HepG2 (cell line): ENCODE results near the gene CHP1. TPM values are rescaled to one million over a fixed set of nuclear protein-coding genes. Genes with fewer than 3 reads are reported as not detected.

Experiments
- ATF1 ChIP-seq: IDR thresholded peaks from 2 replicates; pipeline ENCODE4 v1.6.1; 2016; ENCODE audit warnings: mild to moderate bottlenecking, control low read depth
- ATRX ChIP-seq: sonication (generic); formaldehyde crosslinking; IDR thresholded peaks from 2 replicates; pipeline ENCODE4 v1.4.0; 2020; ENCODE audit warnings: missing genetic modification reagents, borderline replicate concordance
- BRD4 ChIP-seq: sonication (generic); formaldehyde crosslinking; IDR thresholded peaks from 2 replicates; pipeline ENCODE4 v1.4.0; 2020; ENCODE audit warnings: missing genetic modification reagents
- DNMT3B ChIP-seq: conservative IDR thresholded peaks from 2 replicates; pipeline ENCODE4 v1.6.1; 2016; ENCODE audit warnings: missing biosample characterization, control low read depth
- FOXA1 ChIP-seq, 2 experiments: fragments of 450-650 bp in 1 of 2; sonication (generic) in 1 of 2; formaldehyde crosslinking in 1 of 2; IDR thresholded peaks; 2 replicates each; pipeline versions ENCODE4 v1.4.0 to v1.6.1; 2016 to 2020; ENCODE audit warnings: missing genetic modification reagents in 1 of 2
- KMT2B ChIP-seq: IDR thresholded peaks from 2 replicates; pipeline ENCODE4 v1.6.1; 2016; ENCODE audit warnings: missing genetic modification reagents, missing compliant biosample characterization
- MIER3 ChIP-seq: IDR thresholded peaks from 2 replicates; pipeline ENCODE4 v1.6.1; 2016; ENCODE audit warnings: missing compliant biosample characterization, borderline replicate concordance
- NAIF1 ChIP-seq: sonication (generic); formaldehyde crosslinking; IDR thresholded peaks from 2 replicates; pipeline ENCODE4 v1.5.0; 2020; ENCODE audit warnings: mild to moderate bottlenecking, missing genetic modification reagents, borderline replicate concordance
- PCBP1 ChIP-seq: fragments of 200-400 bp; formaldehyde crosslinking; IDR thresholded peaks from 2 replicates; pipeline ENCODE4 v1.6.1; 2017; ENCODE audit warnings: mild to moderate bottlenecking, low read depth, low read length, borderline replicate concordance
- POLR2G ChIP-seq: fragments of 200-400 bp; formaldehyde crosslinking; IDR thresholded peaks from 2 replicates; pipeline ENCODE4 v1.6.1; 2018; ENCODE audit warnings: mild to moderate bottlenecking, low read depth, low read length, moderate library complexity
- SALL2 ChIP-seq: sonication (generic); formaldehyde crosslinking; IDR thresholded peaks from 2 replicates; pipeline ENCODE4 v1.8.1; 2023; ENCODE audit warnings: mild to moderate bottlenecking, missing genetic modification reagents, inconsistent platforms
- SP4 ChIP-seq: sonication (generic); formaldehyde crosslinking; IDR thresholded peaks from 2 replicates; pipeline ENCODE4 v1.8.1; 2023; ENCODE audit warnings: mild to moderate bottlenecking, missing genetic modification reagents
- SRF ChIP-seq: IDR thresholded peaks from 2 replicates; pipeline ENCODE4 v1.6.1; 2011; ENCODE audit warnings: mild to moderate bottlenecking, low read depth, low read length, moderate library complexity
- TBX2 ChIP-seq: sonication (generic); formaldehyde crosslinking; IDR thresholded peaks from 2 replicates; pipeline ENCODE4 v1.5.0; 2020; ENCODE audit warnings: missing genetic modification reagents, mild to moderate bottlenecking, borderline replicate concordance
- ZBTB37 ChIP-seq: sonication (generic); formaldehyde crosslinking; IDR thresholded peaks from 2 replicates; pipeline ENCODE4 v1.4.0; 2020; ENCODE audit warnings: mild to moderate bottlenecking, missing genetic modification reagents
- ZFYVE20 ChIP-seq: sonication (generic); formaldehyde crosslinking; IDR thresholded peaks from 2 replicates; pipeline ENCODE4 v1.8.0; 2023; ENCODE audit warnings: low read depth, mild to moderate bottlenecking, moderate library complexity, missing genetic modification reagents, borderline replicate concordance
- ZMYM4 ChIP-seq: sonication (generic); formaldehyde crosslinking; IDR thresholded peaks from 2 replicates; pipeline ENCODE4 v1.8.1; 2023; ENCODE audit warnings: mild to moderate bottlenecking, missing genetic modification reagents
- ZNF18 ChIP-seq: sonication (generic); formaldehyde crosslinking; IDR thresholded peaks from 2 replicates; pipeline ENCODE4 v1.8.0; 2022; ENCODE audit warnings: mild to moderate bottlenecking, missing genetic modification reagents; ENCODE audit not compliant: insufficient replicate concordance
- ZNF276 ChIP-seq: sonication (generic); formaldehyde crosslinking; IDR thresholded peaks from 2 replicates; pipeline ENCODE4 v1.4.0; 2020; ENCODE audit warnings: mild to moderate bottlenecking, low read depth, missing genetic modification reagents
- ZNF660 ChIP-seq: sonication (generic); formaldehyde crosslinking; IDR thresholded peaks from 2 replicates; pipeline ENCODE4 v1.5.1; 2020; ENCODE audit warnings: mild to moderate bottlenecking, low read depth, missing genetic modification reagents, borderline replicate concordance
- ZNF720 ChIP-seq: sonication (generic); formaldehyde crosslinking; IDR thresholded peaks from 2 replicates; pipeline ENCODE4 v1.4.0; 2020; ENCODE audit warnings: missing genetic modification reagents
- ZNF839 ChIP-seq: sonication (generic); formaldehyde crosslinking; IDR thresholded peaks from 2 replicates; pipeline ENCODE4 v1.4.0; 2020; ENCODE audit warnings: missing genetic modification reagents, mild to moderate bottlenecking, borderline replicate concordance
- polyA plus RNA-seq, 8 experiments: library from polyadenylated mRNA; depleted of rRNA in 3 of 8; stranded (reverse) in 7 of 8; unstranded in 1 of 8; fragments of >200 nt; fragmentation: Illumina TruSeq in 4 of 8; extraction: Trizol in 4 of 8; gene quantifications; 2 replicates each; pipeline versions ENCODE4 v1.2.1 to v1.2.3, GENCODE V29; 2011 to 2016; ENCODE audit warnings: low read depth in 4 of 8, missing spikeins in 1 of 8, mixed read lengths in 1 of 8; ENCODE audit not compliant: insufficient read depth in 1 of 8
- total RNA-seq, 5 experiments: library from RNA; depleted of rRNA; stranded (reverse); fragments of >200 nt; fragmentation: Illumina TruSeq; extraction: Trizol; gene quantifications; 2 replicates each; pipeline ENCODE4 v1.2.3, GENCODE V29; 2016; ENCODE audit warnings: low read depth in 1 of 5

Gene CHP1
- total and polyA plus RNA-seq, 2 of the 13 experiments (the other 11 are each of a cell fraction or from before 2014, with no cell fraction given), result 49.6 to 76.4 TPM

- TF ChIP-seq ZNF276 (CRISPR knock-in tag) (peak; percentile 58), KMT2B (CRISPR knock-in tag) (0 out of 2 replicates have a peak, but pooled peaks have one; percentile 57), SALL2 (CRISPR knock-in tag) (peak; percentile 78), ZNF839 (CRISPR knock-in tag) (no peak), ZMYM4 (CRISPR knock-in tag) (peak; percentile 89), TBX2 (CRISPR knock-in tag) (peak; percentile 67), ZBTB37 (CRISPR knock-in tag) (no peak), ZFYVE20 (0 out of 2 replicates have a peak, but pooled peaks have one; percentile 78), ATF1 (CRISPR knock-in tag) (peak; percentile 58), NAIF1 (peak; percentile 67; the same call in 1 of the 2 replicates), BRD4 (0 out of 2 replicates have a peak, but pooled peaks have one; percentile 56), ATRX (CRISPR knock-in tag) (no peak), ZNF18 (CRISPR knock-in tag) (peak; percentile 90), MIER3 (CRISPR knock-in tag) (peak; percentile 45; the same call in 1 of the 2 replicates), FOXA1 (IDR thresholded peaks at IDR 0.05) (no peak), FOXA1 (CRISPR knock-in tag; IDR thresholded peaks at IDR 0.05) (peak; percentile 37), SP4 (CRISPR knock-in tag) (peak; percentile 76), SRF (no peak), PCBP1 (peak; percentile 96), ZNF660 (CRISPR knock-in tag) (0 out of 2 replicates have a peak, but pooled peaks have one; percentile 43), ZNF720 (CRISPR knock-in tag) (no peak), POLR2G (peak; percentile 72; the same call in 1 of the 2 replicates), DNMT3B (CRISPR knock-in tag) (peak; percentile 33)
Observed at GRCh38 chr15:41230650-41231421, at the start of gene CHP1, which contains the start of gene EXD1 (continued).
